Measurements from ENCODE around the gene HACE1. TPM values are rescaled to one million over a fixed set of nuclear protein-coding genes. Genes with fewer than 3 reads are reported as not detected.

HACE1 gene
- total and polyA plus RNA-seq, 2 donors from 2014 or later = 6.2 to 12.3 TPM

- intact Hi-C loops (cut with DNase I) = no loop called here
- H3K27me3 ChIP-seq (ENCODE audit: control insufficient read depth, insufficient read depth, low read length) = no peaks in the 10 kb centered on the region
- DNase-seq = no peak
- H3K9ac ChIP-seq (ENCODE audit: low read length in 3 of 3) = no peak overlapping the region
- no peak overlapping the region for H3K27ac ChIP-seq (ENCODE audit: low read depth in 2 of 2, low read length in 2 of 2)
- no peak overlapping the region for H3K4me3 ChIP-seq (ENCODE audit: low read length in 3 of 3)
- FAIRE-seq = peak; percentile 25
- no peaks in the 10 kb centered on the region for H3K36me3 ChIP-seq (ENCODE audit: control insufficient read depth in 2 of 3, insufficient read depth in 3 of 3, low read length in 3 of 3)
- TF ChIP-seq CTCF (IDR thresholded peaks at IDR 0.05; ENCODE audit: borderline replicate concordance, extremely low read depth, insufficient read depth) = no peak
- no peaks in the 10 kb centered on the region for H3K9me3 ChIP-seq (ENCODE audit: control insufficient read depth in 2 of 3, insufficient read depth in 1 of 3, low read length in 3 of 3)
- H3K4me1 ChIP-seq (ENCODE audit: control insufficient read depth in 2 of 3, insufficient read depth in 2 of 3, low read depth in 1 of 3, low read length in 3 of 3) = no peaks in the 10 kb centered on the region
Measured at GRCh38 chr6:104788400-104788799, 71.3 kb downstream of the HACE1 start.

GRCh38 chr6:104787305-104787704, 72.4 kb downstream of the HACE1 start:
- H3K36me3 ChIP-seq (ENCODE audit: control insufficient read depth in 2 of 3, insufficient read depth in 3 of 3, low read length in 3 of 3) = no peaks in the 10 kb centered on the region
- no peak overlapping the region for H3K27ac ChIP-seq (ENCODE audit: low read depth in 2 of 2, low read length in 2 of 2)
- no peaks in the 10 kb centered on the region for H3K4me1 ChIP-seq (ENCODE audit: control insufficient read depth in 2 of 3, insufficient read depth in 2 of 3, low read depth in 1 of 3, low read length in 3 of 3)
- H3K9ac ChIP-seq (ENCODE audit: low read length in 3 of 3) = no peak overlapping the region
- no peaks in the 10 kb centered on the region for H3K27me3 ChIP-seq (ENCODE audit: control insufficient read depth, insufficient read depth, low read length)
- FAIRE-seq (no peak), DNase-seq (no peak)
- no peak for TF ChIP-seq CTCF (IDR thresholded peaks at IDR 0.05; ENCODE audit: borderline replicate concordance, extremely low read depth, insufficient read depth)
- H3K4me3 ChIP-seq (ENCODE audit: low read length in 3 of 3) = no peak overlapping the region
- H3K9me3 ChIP-seq (ENCODE audit: control insufficient read depth in 2 of 3, insufficient read depth in 1 of 3, low read length in 3 of 3) = no peaks in the 10 kb centered on the region
- intact Hi-C loops (cut with DNase I) = no loop called here

- no peaks in the 10 kb centered on the region for H3K4me1 ChIP-seq (ENCODE audit: control insufficient read depth in 2 of 3, insufficient read depth in 2 of 3, low read depth in 1 of 3, low read length in 3 of 3)
- FAIRE-seq (no peak), DNase-seq (no peak)
- no peaks in the 10 kb centered on the region for H3K36me3 ChIP-seq (ENCODE audit: control insufficient read depth in 2 of 3, insufficient read depth in 3 of 3, low read length in 3 of 3)
- no peak overlapping the region for H3K4me3 ChIP-seq (ENCODE audit: low read length in 3 of 3)
- intact Hi-C loops (cut with DNase I) = no loop called here
- H3K9me3 ChIP-seq (ENCODE audit: control insufficient read depth in 2 of 3, insufficient read depth in 1 of 3, low read length in 3 of 3) = no peaks in the 10 kb centered on the region
- H3K27me3 ChIP-seq (ENCODE audit: control insufficient read depth, insufficient read depth, low read length) = no peaks in the 10 kb centered on the region
- no peak for TF ChIP-seq CTCF (IDR thresholded peaks at IDR 0.05; ENCODE audit: borderline replicate concordance, extremely low read depth, insufficient read depth)
- no peak overlapping the region for H3K27ac ChIP-seq (ENCODE audit: low read depth in 2 of 2, low read length in 2 of 2)
- H3K9ac ChIP-seq (ENCODE audit: low read length in 3 of 3) = no peak overlapping the region
Measured at GRCh38 chr6:104784884-104785283, 74.8 kb downstream of the HACE1 start.

GRCh38 chr6:104771258-104771832, 88.4 kb downstream of the HACE1 start:
- intact Hi-C loops (cut with DNase I) = no loop called here
- peak; percentile 41 for TF ChIP-seq CTCF (IDR thresholded peaks at IDR 0.05; ENCODE audit: borderline replicate concordance, extremely low read depth, insufficient read depth)
- H3K27me3 ChIP-seq (ENCODE audit: control insufficient read depth, insufficient read depth, low read length) = no peaks in the 10 kb centered on the region
- no peaks in the 10 kb centered on the region for H3K9me3 ChIP-seq (ENCODE audit: control insufficient read depth in 2 of 3, insufficient read depth in 1 of 3, low read length in 3 of 3)
- H3K4me1 ChIP-seq (ENCODE audit: control insufficient read depth in 2 of 3, insufficient read depth in 2 of 3, low read depth in 1 of 3, low read length in 3 of 3) = no peaks in the 10 kb centered on the region
- no peak overlapping the region for H3K4me3 ChIP-seq (ENCODE audit: low read length in 3 of 3)
- no peak overlapping the region for H3K9ac ChIP-seq (ENCODE audit: low read length in 3 of 3)
- FAIRE-seq = peak; percentile 98
- no peak overlapping the region for H3K27ac ChIP-seq (ENCODE audit: low read depth in 2 of 2, low read length in 2 of 2)
- DNase-seq = peak in 2 of 5 donors; percentile 36 to 57
- peaks cover 0 to 4% (median 2%) of the 10 kb centered on the region in 3 donors for H3K36me3 ChIP-seq (ENCODE audit: control insufficient read depth in 2 of 3, insufficient read depth in 3 of 3, low read length in 3 of 3)
